Prostate gland (tissue), 2 donors: ENCODE results near the gene INTS12.

Experiments
- CTCF ChIP-seq, 4 experiments: fragments of 200-600 bp in 2 of 4; fragments of 450-650 bp in 2 of 4; sonication (generic) in 2 of 4; IDR thresholded peaks; 1 replicate in 3 of 4; 2 replicates in 1 of 4; pipeline ENCODE4 v1.5.1; 2016 to 2019; ENCODE audit warnings: antibody characterized with exemption in 4 of 4, mild to moderate bottlenecking in 2 of 4, moderate library complexity in 2 of 4
- POLR2A ChIP-seq: fragments of 450-650 bp; IDR thresholded peaks from one replicate; pipeline ENCODE4 v1.6.1; 2016; ENCODE audit warnings: antibody characterized with exemption, mild to moderate bottlenecking
- POLR2AphosphoS5 ChIP-seq: sonication (generic); formaldehyde crosslinking; IDR thresholded peaks from one replicate; pipeline ENCODE4 v1.6.1; 2017; ENCODE audit warnings: antibody characterized with exemption

- TF ChIP-seq POLR2A (no peak), CTCF (IDR thresholded peaks at IDR 0.05) (no peak), POLR2AphosphoS5 (no peak)
Measured at GRCh38 chr4:105714071-105714521, 5.6 kb upstream of the INTS12 start.
